Neural cell (in vitro differentiated cells): ENCODE results near the gene PIAS4. TPM values are rescaled to one million over a fixed set of nuclear protein-coding genes. Genes with fewer than 3 reads are reported as not detected.

Experiments used
- H2AFZ ChIP-seq: fragments of 200-600, 300-800 bp; sonication (generic), shearing (Covaris generic); 2 replicates; pipeline ENCODE4 v1.6.0; 2014; ENCODE audit warnings: low read depth, mild to moderate bottlenecking, antibody characterized with exemption, low read length, moderate library complexity
- H3F3A ChIP-seq: fragments of 200-600 bp; shearing (Covaris generic); 2 replicates; pipeline ENCODE4 v1.6.1; 2016; ENCODE audit warnings: mild to moderate bottlenecking, moderate library complexity, mixed read lengths, antibody characterized with exemption, low read length; ENCODE audit not compliant: insufficient read depth, poor library complexity, severe bottlenecking
- H3K27ac ChIP-seq: fragments of 200-600, 300-800 bp; sonication (generic), shearing (Covaris generic); 2 replicates; pipeline ENCODE4 v1.5.1; 2014; ENCODE audit warnings: mild to moderate bottlenecking, low read length, moderate library complexity
- H3K27me3 ChIP-seq: fragments of 300-800, 200-600 bp; sonication (generic), shearing (Covaris generic); 2 replicates; pipeline ENCODE4 v1.6.0; 2014; ENCODE audit warnings: mild to moderate bottlenecking, low read depth, low read length, moderate library complexity; ENCODE audit not compliant: insufficient read depth
- H3K36me3 ChIP-seq: fragments of 300-800, 200-600 bp; sonication (generic), shearing (Covaris generic); 2 replicates; pipeline ENCODE4 v1.5.1; 2014; ENCODE audit warnings: mild to moderate bottlenecking, antibody characterized with exemption, low read length, moderate library complexity; ENCODE audit not compliant: insufficient read depth
- H3K4me2 ChIP-seq: fragments of 300-800, 200-600 bp; sonication (generic), shearing (Covaris generic); 2 replicates; pipeline ENCODE4 v1.6.0; 2014; ENCODE audit warnings: mild to moderate bottlenecking, low read length
- H3K4me3 ChIP-seq: fragments of 300-800, 200-600 bp; sonication (generic), shearing (Covaris generic); 2 replicates; pipeline ENCODE4 v1.5.1; 2014; ENCODE audit warnings: mild to moderate bottlenecking, low read length, moderate library complexity
- H3K79me2 ChIP-seq: fragments of 200-600 bp; shearing (Covaris generic); replicated peaks from 2 replicates; pipeline ENCODE4 v1.6.0; 2014; ENCODE audit warnings: mild to moderate bottlenecking, low read length, moderate library complexity; ENCODE audit not compliant: insufficient read depth
- H3K9ac ChIP-seq: fragments of 300-800, 200-600 bp; sonication (generic), shearing (Covaris generic); 2 replicates; pipeline ENCODE4 v1.6.1; 2016; ENCODE audit warnings: mild to moderate bottlenecking, low read length, mixed read lengths
- H3K9me2 ChIP-seq: fragments of 200-600 bp; shearing (Covaris generic); 2 replicates; pipeline ENCODE4 v1.6.1; 2016; ENCODE audit warnings: mild to moderate bottlenecking, low read length, mixed read lengths; ENCODE audit not compliant: insufficient read depth
- H3K9me3 ChIP-seq: fragments of 200-600, 300-800 bp; sonication (generic), shearing (Covaris generic); 2 replicates; pipeline ENCODE4 v1.6.1; 2016; ENCODE audit warnings: mild to moderate bottlenecking, mixed run types, low read length, moderate library complexity, mixed read lengths
- H4K20me1 ChIP-seq: fragments of 200-600 bp; shearing (Covaris generic); 2 replicates; pipeline ENCODE4 v1.6.1; 2016; ENCODE audit warnings: mild to moderate bottlenecking, mixed run types; ENCODE audit not compliant: insufficient read depth
- EP300 ChIP-seq: fragments of 450-650 bp; conservative IDR thresholded peaks from 2 replicates; pipeline ENCODE4 v1.6.1; 2014; ENCODE audit warnings: antibody characterized with exemption, mild to moderate bottlenecking, moderate library complexity; ENCODE audit not compliant: poor library complexity, severe bottlenecking
- EZH2 ChIP-seq: fragments of 200-600, 300-800 bp; shearing (Covaris generic), sonication (generic); IDR thresholded peaks from 2 replicates; pipeline ENCODE4 v1.6.1; 2014; ENCODE audit warnings: antibody characterized with exemption, low read length, borderline replicate concordance, mild to moderate bottlenecking; ENCODE audit not compliant: insufficient read depth, poor library complexity, severe bottlenecking
- MXI1 ChIP-seq: fragments of 450-650 bp; conservative IDR thresholded peaks from 2 replicates; pipeline ENCODE4 v1.6.1; 2014; ENCODE audit warnings: antibody characterized with exemption, mild to moderate bottlenecking; ENCODE audit not compliant: poor library complexity, severe bottlenecking
- POLR2AphosphoS5 ChIP-seq: IDR thresholded peaks from 2 replicates; pipeline ENCODE4 v1.6.1; 2012
- RAD21 ChIP-seq: fragments of 450-650 bp; conservative IDR thresholded peaks from 2 replicates; pipeline ENCODE4 v1.6.1; 2014; ENCODE audit warnings: antibody characterized with exemption, mild to moderate bottlenecking, moderate library complexity
- SMC3 ChIP-seq: fragments of 450-650 bp; conservative IDR thresholded peaks from 2 replicates; pipeline ENCODE4 v1.6.1; 2014; ENCODE audit warnings: antibody characterized with exemption, mild to moderate bottlenecking, moderate library complexity; ENCODE audit not compliant: poor library complexity
- TAF1 ChIP-seq: IDR thresholded peaks from 2 replicates; pipeline ENCODE4 v1.6.1; 2012; ENCODE audit warnings: low read depth
- polyA plus RNA-seq: library from polyadenylated mRNA; depleted of rRNA; stranded (reverse); fragments of >200 nt; gene quantifications from 2 replicates; pipeline ENCODE4 v1.2.3, GENCODE V29; 2014
- TF ChIP-seq, protein P1 (sequence below): fragments of 450-650 bp; IDR thresholded peaks from 2 replicates; pipeline ENCODE4 v1.5.1; 2014; ENCODE audit warnings: antibody characterized with exemption, mild to moderate bottlenecking, moderate library complexity; ENCODE audit not compliant: poor library complexity, severe bottlenecking
- TF ChIP-seq, protein P2 (sequence below): IDR thresholded peaks from 2 replicates; pipeline ENCODE4 v1.6.1; 2012; ENCODE audit warnings: borderline replicate concordance

Gene PIAS4
- polyA plus RNA-seq, 1 donor from 2014 or later: 22.3 TPM

DNA sequence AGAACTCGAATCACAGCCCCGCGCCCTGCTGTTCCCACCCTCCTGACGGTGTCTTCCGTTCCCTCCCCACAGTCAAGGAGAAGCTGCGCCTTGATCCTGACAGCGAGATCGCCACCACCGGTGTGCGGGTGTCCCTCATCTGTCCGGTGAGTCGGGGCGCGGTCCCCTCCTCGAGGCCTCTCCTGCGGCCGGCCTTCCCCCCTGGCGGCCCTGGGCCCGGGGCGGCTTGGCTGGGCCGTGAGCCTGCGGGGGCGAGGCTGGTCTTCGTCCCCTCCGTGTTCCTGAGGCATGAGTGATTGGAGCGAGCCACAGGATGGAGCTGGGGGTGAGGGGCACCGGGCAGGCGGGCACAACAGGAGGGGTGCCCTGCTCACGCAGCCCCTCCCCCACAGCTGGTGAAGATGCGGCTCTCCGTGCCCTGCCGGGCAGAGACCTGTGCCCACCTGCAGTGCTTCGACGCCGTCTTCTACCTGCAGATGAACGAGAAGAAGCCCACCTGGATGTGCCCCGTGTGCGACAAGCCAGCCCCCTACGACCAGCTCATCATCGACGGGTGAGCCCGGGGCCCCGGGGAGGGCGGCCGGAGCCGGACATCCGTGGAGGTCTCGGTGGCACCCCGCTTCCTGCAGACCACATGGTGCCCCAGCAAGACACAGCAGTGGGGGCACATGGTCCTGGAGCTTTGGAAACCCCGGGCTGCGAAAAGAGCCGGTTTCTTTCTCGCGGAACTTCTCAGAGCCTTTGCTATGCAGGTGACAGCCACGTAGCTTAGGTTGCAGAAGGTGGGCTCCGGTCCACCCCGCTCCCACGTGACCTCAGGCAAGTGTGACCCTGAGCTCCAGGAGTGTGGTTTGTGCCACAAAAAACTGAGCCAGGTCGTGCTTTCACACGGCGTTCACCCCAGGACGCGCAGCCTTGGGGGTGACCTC, 25.8 kb downstream of the PIAS4 start:
- Histone ChIP-seq H3K36me3 (no peaks in the 10 kb centered on the region), H3K9me3 (no peaks in the 10 kb centered on the region), H3K9ac (no peak overlapping the region), H3K27me3 (no peaks in the 10 kb centered on the region), H3K27ac (no peak overlapping the region), H3K4me3 (no peak overlapping the region), H2AFZ (no peak overlapping the region), H3K79me2 (no peaks in the 10 kb centered on the region), H3K9me2 (no peaks in the 10 kb centered on the region), H3K4me2 (no peak overlapping the region), H3F3A (no peaks in the 10 kb centered on the region), H4K20me1 (no peaks in the 10 kb centered on the region)
- TF ChIP-seq EP300: no peak
- TF ChIP-seq POLR2AphosphoS5: no peak
- TF ChIP-seq RAD21: no peak
- TF ChIP-seq MXI1: no peak
- no peak for TF ChIP-seq TAF1
- TF ChIP-seq, protein P1, sequence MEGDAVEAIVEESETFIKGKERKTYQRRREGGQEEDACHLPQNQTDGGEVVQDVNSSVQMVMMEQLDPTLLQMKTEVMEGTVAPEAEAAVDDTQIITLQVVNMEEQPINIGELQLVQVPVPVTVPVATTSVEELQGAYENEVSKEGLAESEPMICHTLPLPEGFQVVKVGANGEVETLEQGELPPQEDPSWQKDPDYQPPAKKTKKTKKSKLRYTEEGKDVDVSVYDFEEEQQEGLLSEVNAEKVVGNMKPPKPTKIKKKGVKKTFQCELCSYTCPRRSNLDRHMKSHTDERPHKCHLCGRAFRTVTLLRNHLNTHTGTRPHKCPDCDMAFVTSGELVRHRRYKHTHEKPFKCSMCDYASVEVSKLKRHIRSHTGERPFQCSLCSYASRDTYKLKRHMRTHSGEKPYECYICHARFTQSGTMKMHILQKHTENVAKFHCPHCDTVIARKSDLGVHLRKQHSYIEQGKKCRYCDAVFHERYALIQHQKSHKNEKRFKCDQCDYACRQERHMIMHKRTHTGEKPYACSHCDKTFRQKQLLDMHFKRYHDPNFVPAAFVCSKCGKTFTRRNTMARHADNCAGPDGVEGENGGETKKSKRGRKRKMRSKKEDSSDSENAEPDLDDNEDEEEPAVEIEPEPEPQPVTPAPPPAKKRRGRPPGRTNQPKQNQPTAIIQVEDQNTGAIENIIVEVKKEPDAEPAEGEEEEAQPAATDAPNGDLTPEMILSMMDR: no peak
- no peak for TF ChIP-seq EZH2
- TF ChIP-seq, protein P2, sequence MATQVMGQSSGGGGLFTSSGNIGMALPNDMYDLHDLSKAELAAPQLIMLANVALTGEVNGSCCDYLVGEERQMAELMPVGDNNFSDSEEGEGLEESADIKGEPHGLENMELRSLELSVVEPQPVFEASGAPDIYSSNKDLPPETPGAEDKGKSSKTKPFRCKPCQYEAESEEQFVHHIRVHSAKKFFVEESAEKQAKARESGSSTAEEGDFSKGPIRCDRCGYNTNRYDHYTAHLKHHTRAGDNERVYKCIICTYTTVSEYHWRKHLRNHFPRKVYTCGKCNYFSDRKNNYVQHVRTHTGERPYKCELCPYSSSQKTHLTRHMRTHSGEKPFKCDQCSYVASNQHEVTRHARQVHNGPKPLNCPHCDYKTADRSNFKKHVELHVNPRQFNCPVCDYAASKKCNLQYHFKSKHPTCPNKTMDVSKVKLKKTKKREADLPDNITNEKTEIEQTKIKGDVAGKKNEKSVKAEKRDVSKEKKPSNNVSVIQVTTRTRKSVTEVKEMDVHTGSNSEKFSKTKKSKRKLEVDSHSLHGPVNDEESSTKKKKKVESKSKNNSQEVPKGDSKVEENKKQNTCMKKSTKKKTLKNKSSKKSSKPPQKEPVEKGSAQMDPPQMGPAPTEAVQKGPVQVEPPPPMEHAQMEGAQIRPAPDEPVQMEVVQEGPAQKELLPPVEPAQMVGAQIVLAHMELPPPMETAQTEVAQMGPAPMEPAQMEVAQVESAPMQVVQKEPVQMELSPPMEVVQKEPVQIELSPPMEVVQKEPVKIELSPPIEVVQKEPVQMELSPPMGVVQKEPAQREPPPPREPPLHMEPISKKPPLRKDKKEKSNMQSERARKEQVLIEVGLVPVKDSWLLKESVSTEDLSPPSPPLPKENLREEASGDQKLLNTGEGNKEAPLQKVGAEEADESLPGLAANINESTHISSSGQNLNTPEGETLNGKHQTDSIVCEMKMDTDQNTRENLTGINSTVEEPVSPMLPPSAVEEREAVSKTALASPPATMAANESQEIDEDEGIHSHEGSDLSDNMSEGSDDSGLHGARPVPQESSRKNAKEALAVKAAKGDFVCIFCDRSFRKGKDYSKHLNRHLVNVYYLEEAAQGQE: no peak
- TF ChIP-seq SMC3: no peak

DNA sequence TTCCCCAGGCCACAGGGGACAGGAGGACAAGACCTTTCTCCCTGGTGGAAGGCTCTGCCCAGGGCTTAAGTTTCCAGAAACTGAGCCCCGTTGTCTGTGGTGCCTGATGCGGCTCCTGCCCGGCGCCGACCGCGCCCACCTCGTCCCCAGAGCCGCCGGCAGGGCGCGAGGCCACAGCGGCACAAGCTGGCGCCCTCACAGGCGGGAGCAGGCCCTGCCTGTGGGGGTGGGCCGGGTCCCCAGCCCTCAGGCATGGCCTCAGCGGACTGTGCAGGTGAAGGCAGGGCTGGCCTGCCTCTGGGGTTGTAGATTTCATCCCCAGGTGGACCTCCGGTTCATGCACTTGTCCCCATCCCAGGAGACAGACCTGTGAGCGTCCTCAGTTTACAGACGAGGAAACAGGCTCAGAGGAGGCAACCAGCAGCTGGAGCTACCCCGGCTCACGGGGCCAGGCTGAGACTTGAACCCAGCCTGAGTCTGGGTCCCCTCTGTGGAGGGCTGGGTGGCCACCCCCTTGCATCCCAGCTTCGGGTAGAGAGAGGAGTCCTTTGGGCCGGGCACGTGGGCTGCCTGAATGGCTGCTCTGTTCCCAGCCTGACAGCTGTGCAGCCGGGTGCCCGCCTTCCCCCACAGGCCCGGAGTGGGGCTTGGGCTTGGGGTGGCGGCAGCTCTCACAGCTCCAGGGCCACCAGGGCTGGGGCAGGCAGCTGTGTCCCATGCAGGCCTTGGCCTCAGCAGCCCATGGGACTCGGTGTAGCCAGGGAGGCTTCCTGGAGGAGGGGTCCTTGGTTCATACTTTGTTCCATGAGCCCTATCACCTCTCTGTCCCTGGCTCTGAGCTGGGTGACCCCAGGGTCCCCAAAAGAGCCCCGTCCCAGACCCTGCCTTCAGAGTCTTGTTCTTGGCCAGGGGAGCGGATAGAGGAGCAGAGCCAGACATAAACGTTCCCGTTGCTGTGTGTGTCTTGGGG, 26.8 kb downstream of the PIAS4 start:
- Histone ChIP-seq H3K9ac (no peak overlapping the region), H4K20me1 (no peaks in the 10 kb centered on the region), H3K79me2 (no peaks in the 10 kb centered on the region), H3K9me3 (no peaks in the 10 kb centered on the region), H3K9me2 (no peaks in the 10 kb centered on the region), H3K27ac (no peak overlapping the region), H3K4me2 (no peak overlapping the region), H3K4me3 (no peak overlapping the region), H3K27me3 (no peaks in the 10 kb centered on the region), H2AFZ (no peak overlapping the region), H3K36me3 (no peaks in the 10 kb centered on the region), H3F3A (no peaks in the 10 kb centered on the region)
- TF ChIP-seq MXI1: no peak
- no peak for TF ChIP-seq POLR2AphosphoS5
- TF ChIP-seq EZH2: no peak
- TF ChIP-seq, protein P1: no peak
- no peak for TF ChIP-seq TAF1
- no peak for TF ChIP-seq EP300
- TF ChIP-seq, protein P2: no peak
